K562 (cell line): Measurements from ENCODE around the gene TRNAU1AP. TPM values are rescaled to one million over a fixed set of nuclear protein-coding genes. Genes with fewer than 3 reads are reported as not detected.
A peak's percentile ranks its signal among the peaks of the same experiment; 100 is the strongest.

ENCODE experiments used
- CBX2 ChIP-seq: fragments of 200-600 bp; sonication (generic); IDR thresholded peaks from one replicate; pipeline ENCODE4 v1.6.1; 2012; ENCODE audit warnings: mild to moderate bottlenecking, low read length, inconsistent platforms; ENCODE audit not compliant: insufficient read depth, poor library complexity, severe bottlenecking
- CREB1 ChIP-seq, 2 experiments: sonication (generic) in 1 of 2; formaldehyde crosslinking in 1 of 2; IDR thresholded peaks; 2 replicates each; pipeline versions ENCODE4 v1.6.1 to v1.8.0; 2012 to 2022; ENCODE audit warnings: inconsistent platforms in 1 of 2, mild to moderate bottlenecking in 1 of 2, missing genetic modification reagents in 1 of 2, moderate library complexity in 1 of 2
- E2F3 ChIP-seq: fragments of 250-450 bp; sonication (Bioruptor Pico); IDR thresholded peaks from 2 replicates; pipeline ENCODE4 v1.4.0; 2020; ENCODE audit warnings: mild to moderate bottlenecking
- FOXP1 ChIP-seq: sonication (generic); formaldehyde crosslinking; IDR thresholded peaks from 2 replicates; pipeline ENCODE4 v1.8.0; 2022; ENCODE audit warnings: mild to moderate bottlenecking, missing genetic modification reagents
- MED1 ChIP-seq: sonication (generic); formaldehyde crosslinking; IDR thresholded peaks from 2 replicates; pipeline ENCODE4 v1.8.1; 2023; ENCODE audit warnings: missing genetic modification reagents, borderline replicate concordance
- NFIC ChIP-seq: fragments of 450-650 bp; IDR thresholded peaks from 2 replicates; pipeline ENCODE4 v1.6.1; 2017; ENCODE audit warnings: mild to moderate bottlenecking, inconsistent platforms
- NR2C2 ChIP-seq, 2 experiments: fragments of 200-800 bp in 1 of 2; sonication (Bioruptor generic) in 1 of 2; sonication (generic) in 1 of 2; formaldehyde crosslinking in 1 of 2; IDR thresholded peaks; 2 replicates each; pipeline versions ENCODE4 v1.6.1 to v1.8.0; 2016 to 2022; ENCODE audit warnings: mild to moderate bottlenecking in 1 of 2, missing compliant biosample characterization in 1 of 2, missing genetic modification characterization in 1 of 2, missing genetic modification reagents in 1 of 2
- PCBP1 ChIP-seq: fragments of 200-400 bp; formaldehyde crosslinking; IDR thresholded peaks from 2 replicates; pipeline ENCODE4 v1.6.1; 2018; ENCODE audit warnings: mild to moderate bottlenecking, low read depth, low read length; ENCODE audit not compliant: poor library complexity, severe bottlenecking
- PML ChIP-seq: IDR thresholded peaks from 2 replicates; pipeline ENCODE4 v1.6.1; 2012; ENCODE audit warnings: low read length, inconsistent platforms
- POLR2B ChIP-seq: fragments of 450-650 bp; IDR thresholded peaks from 2 replicates; pipeline ENCODE4 v1.6.1; 2018; ENCODE audit warnings: low read depth; ENCODE audit not compliant: partially characterized antibody
- SMC3 ChIP-seq: conservative IDR thresholded peaks from 2 replicates; pipeline ENCODE4 v1.6.1; 2011; ENCODE audit warnings: low read depth, low read length, improper control_type of control experiment; ENCODE audit not compliant: insufficient read depth
- TEAD1 ChIP-seq, 2 experiments: fragments of 450-650 bp in 1 of 2; sonication (generic) in 1 of 2; formaldehyde crosslinking; IDR thresholded peaks; 2 replicates each; pipeline versions ENCODE4 v1.4.0 to v1.8.0; 2020 to 2022; ENCODE audit warnings: mild to moderate bottlenecking in 2 of 2, missing genetic modification reagents in 1 of 2
- TEAD2 ChIP-seq: fragments of 450-650 bp; IDR thresholded peaks from 2 replicates; pipeline ENCODE4 v1.6.1; 2016; ENCODE audit warnings: missing genetic modification characterization, control low read depth, missing compliant biosample characterization
- U2AF1 ChIP-seq: fragments of 200-400 bp; formaldehyde crosslinking; optimal IDR thresholded peaks from 2 replicates; pipeline ENCODE3; 2017; ENCODE audit warnings: mild to moderate bottlenecking, low read depth, low read length, moderate library complexity
- ZNF143 ChIP-seq: sonication (generic); formaldehyde crosslinking; IDR thresholded peaks from 2 replicates; pipeline ENCODE4 v1.9.0; 2022; ENCODE audit warnings: mild to moderate bottlenecking, missing genetic modification reagents
- ZNF239 ChIP-seq: fragments of 250-450 bp; sonication (Bioruptor Pico); IDR thresholded peaks from 2 replicates; pipeline ENCODE4 v1.4.0; 2020; ENCODE audit warnings: mild to moderate bottlenecking
- ZNF324 ChIP-seq: fragments of 250-450 bp; sonication (Bioruptor Pico); IDR thresholded peaks from 2 replicates; pipeline ENCODE4 v1.4.0; 2020; ENCODE audit warnings: mild to moderate bottlenecking
- ZNF41 ChIP-seq: fragments of 250-450 bp; sonication (Bioruptor Pico); conservative IDR thresholded peaks from 2 replicates; pipeline ENCODE4 v1.4.0; 2020; ENCODE audit warnings: mild to moderate bottlenecking
- polyA plus RNA-seq, 8 experiments: library from polyadenylated mRNA; depleted of rRNA in 4 of 8; stranded (reverse) in 5 of 8; unstranded in 3 of 8; fragments of >200 nt; fragmentation: Nextera tagmentation in 2 of 8; fragmentation: Illumina TruSeq in 1 of 8; extraction: Ambion mirVana in 2 of 8; extraction: Trizol in 1 of 8; gene quantifications; 2 replicates each; pipeline versions ENCODE4 v1.2.1 to v1.2.3, GENCODE V29; 2011 to 2014; ENCODE audit warnings: inconsistent platforms in 1 of 8, missing spikeins in 1 of 8
- total RNA-seq, 7 experiments: library from RNA; depleted of rRNA in 6 of 7; stranded (reverse); fragments of >200 nt in 6 of 7; fragmentation: Illumina TruSeq in 2 of 7; extraction: Trizol in 2 of 7; gene quantifications; 2 replicates each; pipeline versions ENCODE4 v1.2.1 to v1.2.3, GENCODE V29; 2011 to 2021; ENCODE audit warnings: low replicate concordance in 1 of 7
- TF ChIP-seq, protein P1 (sequence below): fragments of 250-450 bp; sonication (Bioruptor Pico); IDR thresholded peaks from 2 replicates; pipeline ENCODE4 v1.8.0; 2022; ENCODE audit warnings: moderate library complexity, mild to moderate bottlenecking, inconsistent platforms
- TF ChIP-seq, protein P2 (sequence below): fragments of 450-650 bp; formaldehyde crosslinking; IDR thresholded peaks from 2 replicates; pipeline ENCODE4 v1.4.0; 2020; ENCODE audit warnings: mild to moderate bottlenecking, moderate library complexity
- TF ChIP-seq, protein P3 (sequence below): sonication (generic); formaldehyde crosslinking; IDR thresholded peaks from 2 replicates; pipeline ENCODE4 v1.8.1; 2023; ENCODE audit warnings: mild to moderate bottlenecking, missing genetic modification reagents
- TF ChIP-seq, protein P4 (sequence below), 2 experiments: fragments of 450-650 bp; IDR thresholded peaks; 2 replicates each; pipeline ENCODE4 v1.6.1; 2016

TRNAU1AP gene
- total and polyA plus RNA-seq, 9 of the 15 experiments (the other 6 are each of a cell fraction or from before 2014, with no cell fraction given): 34.9 to 110 (median 46.3) TPM

DNA sequence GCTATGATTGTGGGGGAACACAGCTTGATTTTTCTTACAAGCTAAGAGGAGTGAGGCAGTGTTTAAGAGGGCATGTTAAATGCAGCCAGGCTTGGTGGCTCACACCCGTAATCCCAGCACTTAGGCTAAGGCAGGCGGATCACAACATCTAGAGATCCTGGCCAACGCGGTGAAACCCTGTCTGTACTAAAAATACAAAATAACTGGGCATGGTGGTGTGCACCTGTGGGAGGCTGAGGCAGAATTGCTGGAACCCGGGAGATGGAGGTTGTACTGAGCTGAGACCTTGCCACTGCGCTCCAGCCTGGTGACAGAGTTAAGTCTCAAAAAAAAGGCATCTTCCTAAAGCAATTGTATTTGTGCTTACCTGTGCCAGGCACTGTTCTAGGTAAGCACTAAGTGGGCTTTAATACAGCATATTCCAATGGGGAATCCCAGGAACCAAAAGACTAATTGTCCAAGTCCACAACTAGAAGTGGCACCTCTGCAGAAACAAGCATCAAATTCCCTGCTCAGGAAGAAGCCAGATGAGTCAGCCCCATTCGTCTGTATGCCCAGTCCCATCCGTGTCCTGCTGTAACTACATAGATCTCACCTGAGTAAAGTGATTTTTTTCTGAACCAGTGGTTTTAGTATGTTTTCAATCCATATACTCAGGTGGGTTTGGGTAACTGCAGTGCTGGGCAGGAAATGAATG lies 42.5 kb upstream of the TRNAU1AP start (continued):
- TF ChIP-seq PML (peak; percentile 85), ZNF41 (CRISPR knock-in tag) (peak; percentile 86), CBX2 (no peak), CREB1 (IDR thresholded peaks at IDR 0.05) (peak; percentile 27), CREB1 (CRISPR knock-in tag; IDR thresholded peaks at IDR 0.05) (no peak), SMC3 (peak; percentile 31; the same call in 1 of the 2 replicates), FOXP1 (CRISPR knock-in tag) (0 out of 2 replicates have a peak, but pooled peaks have one; percentile 49), NR2C2 (CRISPR knock-in tag; IDR thresholded peaks at IDR 0.05) (peak; percentile 72; the same call in 1 of the 2 replicates), NR2C2 (tag; IDR thresholded peaks at IDR 0.05) (no peak), ZNF239 (CRISPR knock-in tag) (no peak), ZNF324 (CRISPR knock-in tag) (peak; percentile 73), U2AF1 (peak; percentile 27), E2F3 (CRISPR knock-in tag) (peak; percentile 42), ZNF143 (CRISPR knock-in tag) (no peak), TEAD2 (tag) (no peak), MED1 (CRISPR knock-in tag) (no peak), NFIC (peak; percentile 1; the same call in 1 of the 2 replicates), POLR2B (peak; percentile 71), TEAD1 (CRISPR knock-in tag; IDR thresholded peaks at IDR 0.05) (peak in 1 of 2 experiments; percentile 92; a peak in 2 of 4 replicates), PCBP1 (no peak)
- TF ChIP-seq, protein P1, sequence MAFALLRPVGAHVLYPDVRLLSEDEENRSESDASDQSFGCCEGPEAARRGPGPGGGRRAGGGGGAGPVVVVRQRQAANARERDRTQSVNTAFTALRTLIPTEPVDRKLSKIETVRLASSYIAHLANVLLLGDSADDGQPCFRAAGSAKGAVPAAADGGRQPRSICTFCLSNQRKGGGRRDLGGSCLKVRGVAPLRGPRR (CRISPR knock-in tag): no peak; the same call in 1 of the 2 replicates
- TF ChIP-seq, protein P2, sequence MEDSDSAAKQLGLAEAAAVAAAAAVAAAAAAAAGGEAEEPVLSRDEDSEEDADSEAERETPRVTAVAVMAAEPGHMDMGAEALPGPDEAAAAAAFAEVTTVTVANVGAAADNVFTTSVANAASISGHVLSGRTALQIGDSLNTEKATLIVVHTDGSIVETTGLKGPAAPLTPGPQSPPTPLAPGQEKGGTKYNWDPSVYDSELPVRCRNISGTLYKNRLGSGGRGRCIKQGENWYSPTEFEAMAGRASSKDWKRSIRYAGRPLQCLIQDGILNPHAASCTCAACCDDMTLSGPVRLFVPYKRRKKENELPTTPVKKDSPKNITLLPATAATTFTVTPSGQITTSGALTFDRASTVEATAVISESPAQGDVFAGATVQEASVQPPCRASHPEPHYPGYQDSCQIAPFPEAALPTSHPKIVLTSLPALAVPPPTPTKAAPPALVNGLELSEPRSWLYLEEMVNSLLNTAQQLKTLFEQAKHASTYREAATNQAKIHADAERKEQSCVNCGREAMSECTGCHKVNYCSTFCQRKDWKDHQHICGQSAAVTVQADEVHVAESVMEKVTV: peak; percentile 39
- TF ChIP-seq, protein P3, sequence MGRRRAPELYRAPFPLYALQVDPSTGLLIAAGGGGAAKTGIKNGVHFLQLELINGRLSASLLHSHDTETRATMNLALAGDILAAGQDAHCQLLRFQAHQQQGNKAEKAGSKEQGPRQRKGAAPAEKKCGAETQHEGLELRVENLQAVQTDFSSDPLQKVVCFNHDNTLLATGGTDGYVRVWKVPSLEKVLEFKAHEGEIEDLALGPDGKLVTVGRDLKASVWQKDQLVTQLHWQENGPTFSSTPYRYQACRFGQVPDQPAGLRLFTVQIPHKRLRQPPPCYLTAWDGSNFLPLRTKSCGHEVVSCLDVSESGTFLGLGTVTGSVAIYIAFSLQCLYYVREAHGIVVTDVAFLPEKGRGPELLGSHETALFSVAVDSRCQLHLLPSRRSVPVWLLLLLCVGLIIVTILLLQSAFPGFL (CRISPR knock-in tag): peak; percentile 19
- TF ChIP-seq, protein P4, sequence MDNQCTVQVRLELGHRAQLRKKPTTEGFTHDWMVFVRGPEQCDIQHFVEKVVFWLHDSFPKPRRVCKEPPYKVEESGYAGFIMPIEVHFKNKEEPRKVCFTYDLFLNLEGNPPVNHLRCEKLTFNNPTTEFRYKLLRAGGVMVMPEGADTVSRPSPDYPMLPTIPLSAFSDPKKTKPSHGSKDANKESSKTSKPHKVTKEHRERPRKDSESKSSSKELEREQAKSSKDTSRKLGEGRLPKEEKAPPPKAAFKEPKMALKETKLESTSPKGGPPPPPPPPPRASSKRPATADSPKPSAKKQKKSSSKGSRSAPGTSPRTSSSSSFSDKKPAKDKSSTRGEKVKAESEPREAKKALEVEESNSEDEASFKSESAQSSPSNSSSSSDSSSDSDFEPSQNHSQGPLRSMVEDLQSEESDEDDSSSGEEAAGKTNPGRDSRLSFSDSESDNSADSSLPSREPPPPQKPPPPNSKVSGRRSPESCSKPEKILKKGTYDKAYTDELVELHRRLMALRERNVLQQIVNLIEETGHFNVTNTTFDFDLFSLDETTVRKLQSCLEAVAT (IDR thresholded peaks at IDR 0.05): 0 out of 4 replicates have a peak, but pooled peaks have one; percentile 3 to 6
